HPDE6-E6E7 (cell line): Measurements from ENCODE around the gene EDA.
A peak's percentile ranks its signal among the peaks of the same experiment; 100 is the strongest.

Experiments used
- DNase-seq: peaks from one replicate; pipeline ENCODE4 v3.0.0; 2011; ENCODE audit warnings: missing footprints; ENCODE audit errors: extremely low spot score

The EDA gene

DNA sequence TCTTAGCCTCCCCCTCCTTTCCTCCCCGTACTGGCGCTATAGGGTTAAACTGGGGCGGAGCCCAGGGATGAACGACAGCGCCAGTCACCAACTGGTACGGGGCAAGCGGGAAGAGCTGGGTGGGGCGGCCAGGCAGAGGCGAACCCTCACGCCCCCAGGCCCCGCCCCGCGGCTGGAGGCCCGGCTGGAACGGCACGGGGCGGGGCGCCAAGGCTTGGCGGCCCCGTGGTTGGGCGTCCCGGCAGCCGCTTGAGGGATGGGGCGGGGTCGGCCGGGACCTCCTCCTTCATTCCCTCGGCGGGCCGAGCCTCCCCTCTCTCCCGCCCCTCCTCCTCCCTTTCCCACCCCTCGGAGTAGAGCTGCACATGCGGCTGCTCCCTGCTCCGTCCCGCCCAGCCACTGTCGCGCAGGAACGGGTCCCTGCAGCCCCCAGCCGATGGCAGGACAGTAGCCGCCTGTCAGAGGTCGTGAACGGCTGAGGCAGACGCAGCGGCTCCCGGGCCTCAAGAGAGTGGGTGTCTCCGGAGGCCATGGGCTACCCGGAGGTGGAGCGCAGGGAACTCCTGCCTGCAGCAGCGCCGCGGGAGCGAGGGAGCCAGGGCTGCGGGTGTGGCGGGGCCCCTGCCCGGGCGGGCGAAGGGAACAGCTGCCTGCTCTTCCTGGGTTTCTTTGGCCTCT lies at the start of gene EDA:
Gene EDA (plus strand): TSS at position 335 of the 678 bp plus-strand sequence.
- peak; percentile 10 for DNase-seq

DNA sequence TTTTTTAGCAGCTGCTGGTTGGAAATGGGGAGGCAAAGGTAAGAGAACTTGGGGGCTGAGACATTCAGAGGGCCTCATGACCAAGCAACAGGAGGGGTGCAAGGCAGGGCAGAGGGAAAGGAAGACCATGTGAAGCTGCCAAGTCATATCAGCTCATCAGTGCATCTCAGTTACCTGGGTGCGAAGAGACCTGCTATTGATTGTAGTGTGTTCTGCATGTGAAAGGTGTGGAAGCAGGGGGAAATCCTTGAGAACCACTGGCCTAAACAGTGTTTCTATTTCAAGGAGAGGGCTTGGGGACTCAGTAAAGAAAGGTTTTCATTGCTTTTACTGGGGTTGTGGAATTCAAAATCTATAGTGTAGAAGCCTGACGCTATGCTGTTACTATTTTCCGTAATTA lies 47.1 kb upstream of the EDA start:
- no peak for DNase-seq

DNA sequence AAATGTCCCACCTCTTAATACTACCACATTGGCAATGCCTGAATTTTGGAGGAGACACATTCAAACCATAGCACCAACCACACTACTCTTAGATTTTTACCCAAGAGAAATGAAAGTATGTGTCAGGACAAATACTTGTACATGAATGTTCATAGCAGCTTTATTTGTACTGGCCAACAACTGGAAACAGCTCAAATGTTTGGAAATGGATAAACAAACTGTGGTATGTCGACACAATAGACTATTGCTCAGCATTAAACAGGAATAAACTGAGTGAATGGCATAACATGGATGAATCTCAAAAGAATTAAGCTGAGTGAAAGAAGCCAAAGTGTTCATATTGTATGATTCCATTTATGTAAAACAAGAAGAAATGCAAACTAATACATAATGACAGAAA lies 18.5 kb upstream of the EDA start:
- no peak for DNase-seq

DNA sequence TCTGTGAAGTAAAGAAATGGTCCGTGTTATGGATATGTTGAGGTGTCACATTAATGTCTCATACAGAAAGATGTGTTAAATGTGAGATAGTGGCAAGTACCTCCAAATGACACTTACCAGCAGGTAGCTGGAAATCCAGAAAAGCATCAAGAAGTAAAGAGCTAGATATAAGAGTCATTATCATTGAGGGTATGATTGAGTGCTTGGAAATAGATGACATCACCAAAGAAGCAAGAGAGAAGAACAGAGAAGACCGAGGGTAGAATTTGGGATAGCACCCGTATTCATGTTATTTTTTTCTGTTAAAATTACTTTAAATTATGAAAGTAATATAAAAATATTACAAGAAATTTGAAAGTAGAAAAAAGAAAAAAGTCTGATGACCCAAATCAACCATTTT lies 15.7 kb upstream of the EDA start:
- no peak for DNase-seq

DNA sequence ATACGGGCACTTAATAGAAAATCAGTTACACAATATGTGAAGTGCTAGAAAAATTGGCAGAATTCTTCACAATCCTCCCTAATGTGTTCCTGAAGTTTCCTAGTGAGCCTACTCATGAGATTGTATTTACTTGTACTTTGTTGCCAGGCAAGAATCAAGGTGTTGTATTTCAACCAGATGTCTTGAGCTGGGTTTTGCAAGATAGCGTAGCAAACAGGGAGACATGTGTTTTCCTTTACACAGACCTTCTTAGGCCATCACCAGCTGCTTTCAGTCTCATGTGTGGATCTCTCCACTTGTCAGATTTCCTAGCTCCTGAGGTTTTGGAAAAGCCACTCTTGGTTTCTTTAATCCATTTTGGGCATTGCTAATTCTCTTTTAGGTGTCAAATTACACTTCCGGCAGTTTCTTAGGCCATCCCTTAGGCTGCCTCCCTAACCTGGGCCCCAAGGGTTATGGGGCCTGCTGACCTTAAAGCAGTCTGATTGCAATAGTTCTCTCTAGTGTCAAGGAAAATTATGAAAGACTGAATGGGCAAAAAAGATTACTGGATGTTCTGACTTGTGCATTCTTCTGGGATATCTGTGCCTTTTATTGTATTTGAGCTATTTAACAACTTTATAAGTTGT lies 12.2 kb upstream of the EDA start:
- no peak for DNase-seq

DNA sequence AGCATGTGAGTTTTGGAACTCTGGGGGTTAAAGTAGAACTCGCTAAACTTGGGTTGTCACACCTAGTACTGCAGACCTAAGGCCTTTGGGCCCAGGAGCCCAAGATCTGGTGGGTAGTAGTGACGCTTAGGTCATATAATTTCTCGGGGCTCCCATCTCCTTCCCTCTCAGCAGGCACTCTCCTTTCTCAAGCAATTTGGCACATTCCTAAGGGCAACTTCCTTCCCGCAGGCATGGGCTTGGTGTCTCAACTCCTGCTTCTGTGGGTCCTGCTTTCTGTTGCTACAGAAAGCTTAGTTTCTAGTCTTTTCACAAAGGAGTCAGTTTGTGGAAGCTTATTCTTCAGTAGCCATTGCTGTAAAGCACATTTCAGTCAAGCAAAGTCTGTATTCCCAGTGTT lies 10.4 kb upstream of the EDA start:
- no peak for DNase-seq

DNA sequence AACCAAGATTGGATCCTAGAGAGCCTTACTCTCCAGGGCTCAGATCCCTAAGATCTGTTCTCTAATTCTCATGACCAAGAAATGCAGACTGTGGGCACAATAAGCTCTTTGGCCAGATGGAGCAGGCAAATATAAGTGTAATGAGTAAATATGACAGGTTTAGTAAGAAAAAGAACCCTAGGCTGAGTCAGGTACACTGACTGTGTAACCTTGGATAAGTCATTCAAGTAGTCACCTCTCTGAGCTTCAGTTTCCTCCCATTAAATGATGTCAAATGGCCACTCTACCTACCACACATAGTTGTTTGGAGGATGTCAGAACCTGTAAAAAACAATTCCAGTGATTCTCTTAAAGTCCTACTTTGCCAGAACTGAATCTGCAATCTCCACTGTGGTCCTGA lies 8.3 kb upstream of the EDA start:
- no peak for DNase-seq

DNA sequence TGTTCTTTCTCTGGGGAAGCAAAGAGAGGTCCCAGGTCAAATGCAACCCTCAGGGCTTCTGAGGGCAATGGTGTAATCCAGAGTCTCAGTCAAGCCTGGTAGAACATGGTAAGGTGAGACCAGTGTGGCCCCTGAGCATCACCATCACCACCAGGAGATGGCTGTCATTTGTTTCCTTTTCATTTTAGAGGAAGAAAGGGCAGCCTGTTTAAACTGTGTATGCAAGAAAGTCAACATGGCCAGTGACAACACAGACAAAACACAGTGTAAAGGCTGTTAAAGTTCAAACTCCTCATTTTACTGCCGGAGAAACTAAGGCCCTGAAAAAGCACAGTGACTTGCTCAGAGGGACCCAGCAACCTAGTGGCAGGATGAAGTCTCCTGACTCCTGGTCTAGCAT lies 2.0 kb upstream of the EDA start:
- DNase-seq, result no peak

DNA sequence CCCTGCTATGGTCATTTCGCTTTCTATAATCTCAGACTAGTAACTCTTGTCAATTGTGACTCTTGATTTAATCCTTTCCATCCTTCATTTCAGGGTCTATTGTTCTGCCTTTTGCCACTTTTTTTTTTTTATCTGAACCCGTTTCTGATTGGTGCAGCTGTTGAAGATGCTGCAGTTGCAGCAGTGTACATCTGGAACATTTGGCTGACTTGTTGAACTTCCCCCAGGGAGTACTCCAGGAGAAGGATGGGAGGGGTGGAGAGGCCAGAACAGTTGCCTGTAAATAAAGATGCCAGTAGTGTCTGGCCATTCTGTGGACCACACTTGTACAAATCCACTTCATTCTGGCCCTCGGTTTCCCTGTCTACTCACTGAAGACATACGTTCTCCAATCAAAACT lies 1.0 kb upstream of the EDA start:
- no peak for DNase-seq

DNA sequence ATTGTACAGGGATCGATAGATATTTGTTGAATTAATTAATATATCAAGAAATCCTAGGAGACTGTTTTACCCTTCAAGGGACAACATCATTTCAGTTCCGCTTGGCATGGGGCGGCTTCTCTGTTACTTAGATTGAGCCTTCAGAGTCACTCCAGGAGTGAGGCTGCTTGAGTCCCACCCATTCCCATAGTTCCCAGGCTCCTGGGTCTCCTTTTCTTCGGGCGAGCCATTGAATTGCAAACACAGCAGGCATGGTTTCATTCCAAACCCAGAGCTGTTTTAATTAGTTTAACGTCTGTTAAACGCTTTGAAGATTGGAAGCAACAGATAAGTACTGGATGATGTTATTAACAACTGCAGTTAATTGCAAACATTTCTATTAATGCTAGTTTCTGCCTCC lies 571 bp upstream of the EDA start:
- no peak for DNase-seq

DNA sequence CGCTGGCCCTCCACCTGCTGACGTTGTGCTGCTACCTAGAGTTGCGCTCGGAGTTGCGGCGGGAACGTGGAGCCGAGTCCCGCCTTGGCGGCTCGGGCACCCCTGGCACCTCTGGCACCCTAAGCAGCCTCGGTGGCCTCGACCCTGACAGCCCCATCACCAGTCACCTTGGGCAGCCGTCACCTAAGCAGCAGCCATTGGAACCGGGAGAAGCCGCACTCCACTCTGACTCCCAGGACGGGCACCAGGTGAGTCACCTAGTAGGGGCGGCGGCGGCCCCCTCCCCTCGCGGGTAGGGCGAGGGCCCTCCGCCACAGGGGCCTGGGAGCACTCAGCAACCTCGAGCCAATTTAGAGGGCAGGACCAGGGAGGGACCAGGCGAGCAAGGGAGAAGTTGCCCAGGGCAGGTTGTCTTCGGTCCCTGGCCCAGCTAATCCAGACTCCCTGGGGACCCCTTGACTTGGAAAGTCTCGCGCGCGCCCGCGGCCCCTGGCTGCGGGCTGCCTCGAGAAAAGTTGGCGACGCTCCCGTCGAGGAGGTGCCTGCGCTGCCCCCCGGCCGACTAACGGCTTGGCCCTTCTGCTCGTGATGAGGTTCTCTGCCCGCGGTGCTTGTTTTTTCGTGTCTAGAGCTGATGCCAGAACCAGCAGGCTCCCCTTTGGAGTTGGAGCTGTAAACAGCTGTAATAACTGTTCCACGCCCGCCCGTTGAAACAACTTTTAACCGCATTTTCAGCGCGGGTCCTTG lies 717 bp downstream of the EDA start:
- DNase-seq, result no peak

DNA sequence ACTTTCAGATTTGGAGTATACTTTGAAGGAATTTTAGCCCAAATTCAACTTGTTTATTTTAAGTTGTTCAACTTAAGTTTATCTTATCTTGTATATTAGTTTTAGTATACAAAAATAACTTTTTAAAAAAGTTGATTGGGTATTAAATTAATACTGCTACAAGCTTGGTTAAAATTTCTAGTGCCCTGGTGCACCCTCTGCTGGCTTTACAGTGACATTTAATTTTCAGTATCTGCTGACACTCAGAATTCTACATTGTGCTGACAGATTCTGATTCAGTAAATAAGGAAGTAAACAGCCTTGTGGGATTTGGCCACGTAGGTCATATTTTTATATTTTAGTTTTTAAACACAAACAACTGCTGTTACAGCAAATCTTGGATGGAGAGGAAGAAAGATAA lies 2.9 kb downstream of the EDA start:
- DNase-seq, result no peak

DNA sequence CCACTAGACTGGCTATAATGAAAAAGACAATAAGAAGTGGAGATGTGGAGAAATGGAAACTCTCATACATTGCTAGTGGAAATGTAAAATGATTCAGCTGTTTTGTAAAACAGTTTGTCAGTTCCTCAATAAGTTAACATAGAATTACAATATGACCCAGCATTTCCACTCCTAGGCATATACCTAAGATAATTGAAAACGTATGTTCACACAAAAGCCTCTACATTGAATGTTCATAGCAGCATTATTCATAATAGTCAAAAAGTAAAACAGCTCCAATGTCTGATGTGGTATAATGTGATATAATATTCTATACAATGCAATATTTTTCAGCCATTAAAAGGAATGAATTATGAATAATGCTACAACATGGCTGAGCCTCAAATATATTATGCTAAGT lies 10.2 kb downstream of the EDA start:
- no peak for DNase-seq

DNA sequence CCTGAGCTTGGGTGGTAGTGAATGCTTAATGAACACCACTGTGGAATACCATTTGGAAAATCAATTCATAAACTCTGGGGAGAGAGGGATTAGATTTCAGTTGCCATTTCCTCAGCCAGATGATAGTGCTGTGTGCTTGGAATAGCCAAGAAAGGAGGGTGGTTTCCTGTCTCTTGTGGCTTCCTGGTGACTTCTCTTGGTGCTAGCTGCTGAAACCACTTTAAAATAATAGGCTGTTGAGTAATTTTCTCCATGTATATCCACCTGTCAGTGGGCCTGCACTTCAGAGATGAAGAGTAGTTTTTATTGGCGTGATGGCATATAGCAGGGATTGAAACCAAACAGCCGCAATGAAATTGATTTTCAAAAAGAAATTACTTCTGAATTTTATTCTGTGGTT lies 11.8 kb downstream of the EDA start:
- DNase-seq, result no peak

DNA sequence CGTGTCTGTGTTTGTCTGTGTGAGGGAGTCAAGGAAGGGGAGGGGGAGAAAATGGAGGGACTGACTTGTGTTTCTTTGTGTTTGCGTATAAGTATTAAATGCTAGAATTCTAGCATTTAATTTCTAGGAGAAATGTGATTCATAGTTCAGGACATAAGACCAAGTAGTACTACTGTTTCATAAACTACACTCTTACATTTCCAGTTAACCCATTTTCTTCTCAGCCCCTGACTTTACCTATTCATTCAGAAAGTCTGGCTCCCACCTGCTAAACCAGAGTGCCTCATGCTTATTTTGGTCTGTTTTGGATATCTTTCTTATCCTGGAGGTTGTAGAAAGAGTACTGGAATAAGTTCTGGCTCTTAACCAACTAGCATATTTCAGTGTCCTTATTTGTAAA lies 14.2 kb downstream of the EDA start:
- DNase-seq, result no peak

DNA sequence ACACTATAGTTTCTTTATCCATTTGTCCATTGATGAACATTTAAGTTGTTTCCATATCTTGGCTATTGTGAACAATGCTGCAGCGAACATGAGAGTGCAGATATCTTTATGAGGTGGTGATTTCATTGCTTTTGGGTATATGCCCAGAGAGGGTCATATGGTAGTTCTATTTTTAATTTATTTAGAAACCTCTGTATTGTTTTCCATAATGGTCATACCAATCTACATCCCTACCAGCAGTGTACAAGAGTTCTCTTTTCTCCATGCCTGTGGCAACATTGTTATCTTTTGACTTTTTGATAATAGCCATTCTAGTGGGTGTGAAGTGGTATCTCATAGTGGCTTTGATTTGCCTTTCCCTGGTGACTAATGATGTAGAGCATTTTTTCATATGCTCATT lies 48.8 kb downstream of the EDA start:
- DNase-seq, result no peak

DNA sequence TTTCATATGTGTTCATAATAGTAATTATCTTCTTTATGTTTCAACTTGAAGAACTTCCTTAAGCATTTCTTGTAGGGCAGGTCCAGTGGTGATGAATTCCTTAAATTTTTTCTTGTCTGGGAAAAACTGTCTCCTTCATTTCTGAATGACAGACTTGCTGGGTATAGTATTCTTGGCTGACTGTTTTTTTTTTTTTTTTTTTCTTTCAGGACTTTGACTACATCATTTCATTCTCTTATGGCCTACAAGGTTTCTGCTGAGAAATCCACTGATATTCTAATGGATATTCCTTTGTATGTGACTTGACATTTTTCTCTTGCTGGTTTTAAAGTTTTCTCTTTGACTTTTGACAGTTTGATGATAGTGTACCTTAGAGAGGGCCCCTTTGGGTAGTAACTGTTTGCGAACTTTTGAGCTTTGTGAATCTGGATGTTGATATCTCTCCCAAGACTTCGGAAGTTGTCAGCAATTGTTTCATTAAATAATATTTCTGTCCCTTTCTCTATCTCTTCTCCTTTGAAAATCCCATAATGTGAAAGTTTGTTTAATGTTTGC lies 54.2 kb downstream of the EDA start:
- no peak for DNase-seq

DNA sequence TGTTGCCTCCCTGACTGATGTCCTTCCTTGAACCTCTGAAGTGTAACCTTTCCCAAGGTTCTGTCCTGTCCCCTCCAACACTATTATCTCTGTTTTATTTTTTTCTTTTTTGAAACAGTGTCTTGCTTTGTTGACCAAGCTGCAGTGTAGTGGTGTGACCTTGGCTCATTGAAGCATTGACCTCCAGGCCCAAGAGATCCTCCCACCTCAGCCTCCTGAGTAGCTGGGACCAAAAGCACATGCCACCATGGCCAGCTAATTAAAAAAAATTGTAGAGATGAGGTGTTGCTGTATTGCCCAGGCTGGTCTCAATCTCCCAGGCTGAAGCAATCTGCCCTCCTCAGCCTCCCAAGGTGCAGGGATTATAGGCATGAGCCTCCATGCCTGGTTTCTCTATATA lies 59.0 kb downstream of the EDA start:
- no peak for DNase-seq

DNA sequence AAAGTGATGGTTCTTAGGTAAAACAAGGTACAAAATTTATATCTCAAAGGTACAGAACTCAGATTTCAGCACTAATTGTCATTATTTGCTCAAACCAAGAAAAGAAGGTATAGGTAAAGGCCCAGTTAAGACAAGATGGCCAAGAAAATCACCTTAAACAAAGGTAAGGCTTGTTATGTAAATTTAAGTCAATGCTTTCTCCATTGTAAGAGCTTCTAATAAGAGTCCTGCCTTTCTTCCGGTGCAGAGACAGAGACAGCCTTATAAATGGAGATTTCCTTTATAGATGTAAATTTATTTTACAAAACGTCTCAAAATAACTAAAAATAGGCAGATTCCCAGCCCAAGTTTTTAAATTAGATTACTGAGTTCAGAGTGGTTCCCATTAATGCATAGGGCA lies 89.9 kb downstream of the EDA start:
- DNase-seq, result no peak

DNA sequence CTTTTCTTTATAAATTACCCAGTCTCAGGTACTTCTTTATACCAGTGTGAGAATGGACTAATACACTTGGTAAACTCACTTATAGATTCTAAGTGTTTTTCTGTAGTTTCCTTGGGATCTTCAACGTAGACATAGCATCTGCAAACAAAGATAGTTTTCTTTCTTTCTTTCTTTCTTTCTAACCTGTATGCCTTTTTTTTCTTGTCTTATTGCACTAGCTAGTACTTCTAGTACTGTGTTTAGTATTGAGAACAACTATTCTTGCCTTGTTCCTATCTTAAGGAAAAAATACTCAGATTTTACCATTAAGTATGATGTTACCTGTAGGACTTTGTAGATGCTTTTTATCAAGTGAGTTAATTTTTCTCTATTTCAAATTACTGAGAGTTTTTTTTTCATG lies 102.2 kb downstream of the EDA start:
- no peak for DNase-seq

DNA sequence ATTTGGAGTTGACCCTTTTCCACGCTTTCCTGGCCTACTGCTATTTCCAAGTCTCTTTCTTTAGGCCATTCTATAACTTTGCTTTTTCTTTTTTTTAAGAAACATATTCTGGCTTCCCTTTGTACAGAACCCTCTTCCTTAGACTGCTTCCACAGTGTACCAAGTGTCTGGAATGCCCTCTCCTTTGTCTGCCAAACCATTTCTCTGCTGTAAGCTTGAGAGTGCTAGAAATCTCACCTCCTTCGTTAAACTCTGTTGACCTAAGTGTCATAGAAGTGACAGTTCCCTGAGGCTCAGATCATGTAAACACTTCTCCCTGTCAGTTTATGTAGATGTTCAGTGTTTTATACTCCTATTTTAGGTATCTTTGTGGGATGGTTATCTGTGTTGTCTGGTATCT lies 108.4 kb downstream of the EDA start:
- no peak for DNase-seq

DNA sequence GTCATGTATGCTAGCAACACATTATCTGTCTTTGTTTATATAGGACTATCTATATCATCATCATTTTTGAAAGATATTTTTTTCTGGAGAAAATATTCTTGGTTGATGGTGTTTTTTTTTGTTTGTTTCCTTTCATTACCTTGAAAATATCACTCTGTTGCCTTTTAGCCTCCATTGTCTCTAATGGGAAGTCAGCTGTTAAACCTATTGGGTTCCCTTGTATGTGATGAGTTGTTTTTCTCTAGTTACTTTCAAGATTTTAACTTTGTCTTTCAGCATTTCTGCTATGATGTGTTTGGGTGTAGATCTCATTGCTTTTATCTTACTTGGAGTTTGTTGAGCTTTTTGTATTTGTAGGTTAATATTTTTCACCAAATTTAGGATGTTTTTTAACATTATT lies 124.4 kb downstream of the EDA start:
- DNase-seq, result no peak

DNA sequence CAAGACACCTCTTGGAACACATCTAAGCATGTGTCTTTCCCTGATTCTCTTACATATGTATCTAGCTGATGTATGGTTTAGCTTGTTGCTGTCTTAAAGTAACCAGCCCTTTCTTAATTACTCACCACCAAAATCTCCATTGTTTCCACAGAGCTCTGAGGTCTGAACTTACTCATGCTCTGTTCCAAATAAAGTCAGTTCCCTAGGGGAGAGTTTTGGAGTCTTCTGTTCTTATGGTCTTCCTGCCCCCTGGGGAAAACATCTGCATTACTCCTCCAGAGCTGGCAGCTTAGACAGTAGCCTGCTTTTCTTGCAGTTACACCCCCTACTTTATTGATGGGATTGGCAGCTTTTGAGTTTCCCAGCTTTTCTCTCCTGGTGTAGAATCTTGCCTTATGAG lies 125.8 kb downstream of the EDA start:
- DNase-seq, result no peak
